ENCODE results near the gene CALML6.
"Not testable (repeated sequence)": the region's sequence is repeated elsewhere in the genome, so short reads cannot be mapped to it uniquely, and the experiment has no call there.

The CALML6 gene, protein sequence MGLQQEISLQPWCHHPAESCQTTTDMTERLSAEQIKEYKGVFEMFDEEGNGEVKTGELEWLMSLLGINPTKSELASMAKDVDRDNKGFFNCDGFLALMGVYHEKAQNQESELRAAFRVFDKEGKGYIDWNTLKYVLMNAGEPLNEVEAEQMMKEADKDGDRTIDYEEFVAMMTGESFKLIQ

DNA sequence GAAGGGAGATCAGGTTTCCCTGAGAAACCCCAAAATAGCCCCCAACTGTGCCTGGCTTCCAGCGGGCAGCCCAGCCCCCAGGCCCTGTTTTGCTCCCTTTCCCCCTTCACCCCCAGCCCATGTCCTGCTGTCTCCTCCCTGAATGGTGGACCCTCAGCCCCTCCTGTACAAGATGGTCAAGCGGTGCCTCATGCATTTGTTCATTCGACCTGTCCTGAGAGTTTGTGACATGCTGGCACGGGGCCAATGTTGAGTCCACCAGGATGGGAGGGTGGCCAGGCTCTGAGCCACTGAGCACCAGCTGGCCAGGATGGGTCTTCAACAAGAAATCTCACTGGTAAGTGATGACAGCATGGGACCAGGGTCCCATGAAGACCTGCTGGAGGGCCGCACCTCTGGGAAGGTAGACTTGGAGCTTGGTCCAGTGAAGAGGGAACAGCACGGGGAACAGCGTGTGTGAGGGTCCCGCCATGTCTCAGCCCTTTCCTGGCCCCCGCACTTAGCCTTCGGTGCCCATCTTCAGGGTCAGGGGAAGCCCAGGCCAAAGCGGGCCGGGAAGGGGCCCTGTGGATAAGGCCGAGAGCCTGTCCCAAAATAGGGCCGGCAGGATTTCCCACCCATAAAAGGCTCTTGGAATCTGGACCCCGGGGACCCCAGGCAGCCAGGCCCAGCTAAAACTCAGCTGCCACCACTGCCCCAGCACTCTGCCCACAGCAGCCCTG, at the start of gene CALML6:
CALML6 (plus strand) TSS at position 290 of the 722 bp plus-strand sequence; CDS start at position 311, 21 bp downstream.
- DNase-seq, result no peak

DNA sequence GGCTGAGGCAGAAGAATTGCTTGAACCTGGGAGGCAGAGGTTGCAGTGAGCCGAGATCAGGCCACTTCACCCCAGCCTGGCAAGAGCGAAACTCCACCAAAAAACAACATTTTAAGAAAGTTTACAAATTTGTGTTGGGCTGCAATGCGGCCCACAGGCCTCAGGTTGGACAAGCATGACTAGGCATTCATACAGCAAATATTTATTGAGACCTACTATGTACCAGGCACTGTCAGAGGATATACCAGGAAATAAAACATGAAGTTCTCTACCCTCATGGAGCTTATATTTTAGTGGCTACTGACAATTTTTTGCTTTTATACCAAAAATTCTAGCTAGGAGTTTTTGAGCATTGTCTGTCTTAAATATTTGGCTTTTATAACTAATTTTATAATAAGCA, 47.9 kb upstream of the CALML6 start:
- DNase-seq, result no peak

DNA sequence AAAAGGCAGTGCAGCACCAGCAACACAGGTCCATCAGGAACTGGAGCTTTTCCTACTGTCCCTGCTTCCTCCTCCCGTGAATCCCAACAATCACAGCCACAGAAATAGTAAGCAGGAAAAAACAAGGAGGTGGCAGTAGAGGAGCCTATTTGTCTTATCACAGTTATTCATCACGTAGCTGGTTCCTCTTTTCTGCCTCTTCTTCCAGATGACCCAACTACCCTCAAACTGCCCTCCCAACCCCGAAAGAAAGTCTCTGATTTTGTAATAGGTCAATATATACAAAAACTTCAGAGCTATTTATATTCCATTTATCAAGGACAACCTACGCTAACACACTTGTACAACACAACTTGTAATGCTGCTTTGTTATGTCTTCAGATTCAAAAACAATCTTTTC, 45.6 kb upstream of the CALML6 start:
- no peak for DNase-seq

DNA sequence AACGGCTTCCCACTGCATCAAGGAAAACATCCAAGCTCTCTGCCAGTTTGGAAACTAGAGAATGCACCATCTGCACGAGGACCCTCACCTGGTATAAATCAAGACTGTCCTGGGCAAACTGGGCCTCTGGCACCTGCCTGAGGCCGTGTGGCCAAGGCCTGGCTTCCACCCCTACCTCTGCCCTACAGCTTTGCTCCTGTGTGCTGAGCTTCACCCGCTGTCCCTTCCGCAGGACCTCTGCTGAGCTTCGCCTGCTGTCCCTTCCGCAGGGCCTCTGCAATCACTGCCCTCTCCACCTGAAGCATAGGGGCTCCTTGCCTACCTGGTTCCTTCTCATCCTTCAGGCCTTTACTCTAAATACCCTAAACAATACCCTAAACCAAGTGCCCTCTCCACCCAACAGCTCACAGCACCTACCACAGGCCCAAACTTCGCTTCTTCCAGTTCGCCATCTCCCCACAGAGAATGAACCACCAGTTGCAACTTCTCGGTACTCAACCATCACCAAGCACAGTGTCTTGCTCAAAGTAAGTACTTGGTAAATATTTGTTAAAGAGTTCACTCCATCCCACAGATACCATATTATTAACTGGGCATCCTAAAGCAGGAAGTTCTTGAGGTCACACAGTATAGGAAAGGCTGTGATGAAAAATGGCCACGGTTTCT, 42.6 kb upstream of the CALML6 start:
- DNase-seq, result no peak

DNA sequence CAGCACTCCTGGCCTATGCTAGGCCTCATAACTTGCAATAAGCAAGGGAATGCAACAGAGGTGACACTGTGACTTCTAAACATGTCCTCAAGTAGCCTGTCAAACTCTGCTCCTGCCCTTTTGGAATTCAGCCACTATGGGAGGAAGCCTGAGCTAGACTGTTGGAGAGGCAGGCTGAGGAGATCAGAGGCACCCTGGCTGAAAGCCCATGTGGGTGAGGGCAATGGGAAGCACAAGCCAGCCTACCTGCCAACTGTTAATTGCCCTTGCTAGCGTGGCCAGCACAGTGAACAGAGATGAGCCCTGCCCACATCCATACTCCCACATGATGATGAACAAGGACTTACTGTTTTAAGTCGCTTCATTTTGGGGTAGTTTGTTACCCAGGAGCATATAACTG, 41.9 kb upstream of the CALML6 start:
- DNase-seq, result no peak

DNA sequence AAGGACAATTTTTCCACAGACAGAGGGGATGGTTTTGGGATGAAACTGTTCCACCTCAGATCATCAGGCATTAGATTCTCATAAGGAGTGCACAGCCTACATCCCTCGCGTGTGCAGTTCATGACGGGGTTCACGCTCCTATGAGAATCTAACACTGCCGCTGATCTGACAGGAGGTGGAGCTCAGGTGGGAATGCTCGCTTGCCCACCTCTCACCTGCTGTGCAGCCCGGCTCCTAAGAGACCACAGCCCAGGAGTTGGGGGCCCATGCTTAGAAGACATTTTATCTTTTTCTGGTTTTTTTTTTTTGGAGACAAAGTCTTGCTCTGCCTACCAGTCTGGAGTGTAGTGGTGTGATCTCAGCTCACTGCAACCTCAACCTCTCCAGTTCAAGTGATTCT, 40.2 kb upstream of the CALML6 start:
- DNase-seq, result no peak

DNA sequence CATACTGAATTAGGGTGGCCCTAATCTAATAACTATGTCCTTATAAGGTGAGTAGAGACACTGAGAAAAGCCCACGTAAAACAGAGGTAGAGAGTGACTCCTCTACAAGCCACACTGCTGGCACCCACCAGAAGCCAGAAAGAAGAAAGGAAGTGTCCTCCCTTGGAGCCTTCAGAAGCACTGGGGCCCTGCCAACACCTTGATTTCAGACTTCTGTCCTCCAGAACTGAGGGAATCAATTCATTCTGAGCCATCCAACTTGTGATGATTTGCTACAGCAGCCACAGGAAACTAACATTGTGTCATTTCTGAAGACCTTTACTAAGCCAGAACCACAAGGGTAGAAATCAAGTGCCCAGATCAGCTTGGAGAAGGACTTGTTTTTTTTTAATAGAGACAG, 39.1 kb upstream of the CALML6 start:
- no peak for DNase-seq

DNA sequence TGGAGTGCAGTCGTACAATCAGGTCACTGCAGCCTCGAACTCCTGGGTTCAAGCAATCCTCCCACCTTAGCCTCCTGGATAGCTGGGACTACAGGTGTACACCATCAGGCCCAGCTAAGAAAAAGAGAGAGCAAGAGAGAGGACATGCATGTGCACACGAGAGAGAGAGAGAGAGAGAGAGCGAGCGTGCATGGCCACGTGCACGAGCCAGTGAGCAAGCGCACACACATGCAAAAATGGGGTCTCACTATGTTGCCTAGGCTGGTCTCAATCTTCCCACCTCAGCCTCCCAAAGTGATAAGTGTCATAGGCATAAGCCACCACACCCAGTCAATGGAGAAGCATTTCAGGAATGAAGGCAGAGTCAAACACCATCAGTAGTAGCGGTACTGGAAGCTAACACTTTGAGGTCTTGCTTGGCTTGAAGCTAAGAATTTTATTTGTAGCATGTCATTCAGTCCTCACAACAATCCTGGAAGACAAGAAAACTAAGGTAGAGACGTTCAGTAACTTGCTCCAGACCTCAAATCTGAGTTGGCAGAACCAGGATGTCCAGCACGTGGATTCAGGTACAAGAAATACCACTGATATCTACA, 38.6 kb upstream of the CALML6 start:
- no peak for DNase-seq

DNA sequence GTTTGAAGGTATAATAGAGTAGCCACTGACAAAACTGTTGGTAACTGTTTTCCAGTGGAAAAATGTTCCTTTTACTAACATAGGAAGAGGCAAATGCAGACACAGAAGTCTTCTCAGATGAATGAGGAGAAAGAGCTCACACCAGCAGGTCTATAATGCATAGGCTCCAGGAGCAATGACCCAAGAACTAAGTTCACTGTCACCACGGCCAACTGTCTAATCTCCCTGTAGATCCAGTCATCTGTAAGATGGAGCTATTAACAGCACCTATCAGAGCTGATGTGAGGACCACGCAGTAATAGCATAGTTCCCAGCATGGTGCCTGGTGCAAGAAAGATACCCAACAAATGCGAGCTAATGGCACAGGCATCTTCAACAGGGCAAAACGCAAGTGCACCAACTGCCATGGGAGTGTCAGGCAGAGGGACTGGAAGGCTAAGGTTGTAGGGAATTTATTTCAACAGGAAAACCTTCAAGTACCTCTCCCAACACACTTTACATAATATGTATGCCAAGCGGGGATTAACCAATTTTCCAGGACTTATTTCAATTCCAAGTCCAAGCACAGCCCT, 37.1 kb upstream of the CALML6 start:
- no peak for DNase-seq

DNA sequence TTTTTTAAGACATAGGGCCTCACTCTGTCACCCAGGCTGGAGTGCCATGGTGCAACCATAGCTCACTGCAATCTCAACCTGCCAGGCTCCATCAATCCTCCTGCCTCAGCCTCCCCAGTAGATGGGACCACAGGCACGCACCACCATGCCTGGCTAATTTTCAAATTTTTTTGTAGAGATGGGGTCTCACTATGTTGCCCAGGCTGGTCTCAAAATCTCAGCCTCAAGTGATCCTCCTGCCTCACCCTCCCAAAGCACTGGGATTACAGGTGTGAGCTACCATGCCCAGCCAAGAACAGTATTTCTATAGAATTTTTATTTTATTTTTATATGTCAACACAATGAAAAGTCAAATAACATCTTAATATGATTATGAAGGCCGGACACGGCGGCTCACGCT, 35.1 kb upstream of the CALML6 start:
- DNase-seq, result no peak

DNA sequence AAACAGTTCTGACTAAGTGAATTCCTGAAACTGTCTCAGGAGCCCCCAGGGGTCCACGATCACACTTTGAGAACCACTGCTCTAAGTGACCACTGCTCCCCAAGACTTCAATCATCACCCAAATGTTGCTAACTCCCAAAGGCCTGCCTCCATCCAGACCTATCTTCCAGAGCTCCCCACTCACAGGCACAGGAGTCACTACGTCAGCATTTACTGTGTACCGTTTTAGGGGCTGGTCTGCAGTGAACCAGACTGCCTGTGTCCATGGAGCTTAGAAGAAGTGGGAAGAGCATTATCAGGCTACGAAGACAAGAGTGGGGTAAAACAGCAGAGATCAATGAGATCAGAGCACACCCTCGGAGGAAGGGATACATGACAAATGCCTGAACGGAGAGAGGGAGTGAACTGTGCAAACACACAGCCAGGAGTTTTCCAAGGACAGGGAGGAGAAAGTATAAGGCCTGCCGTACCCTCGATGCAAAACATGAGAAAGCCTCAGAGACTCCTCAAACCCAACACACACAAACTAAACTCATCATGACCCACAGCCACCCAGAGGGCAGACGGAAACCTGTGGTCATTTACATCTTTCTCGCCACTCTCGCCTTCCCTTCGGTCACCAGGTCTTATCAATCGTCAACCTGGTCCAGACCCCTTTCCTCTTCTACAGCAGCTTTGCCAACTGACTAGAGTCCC, 34.3 kb upstream of the CALML6 start:
- DNase-seq, result no peak

DNA sequence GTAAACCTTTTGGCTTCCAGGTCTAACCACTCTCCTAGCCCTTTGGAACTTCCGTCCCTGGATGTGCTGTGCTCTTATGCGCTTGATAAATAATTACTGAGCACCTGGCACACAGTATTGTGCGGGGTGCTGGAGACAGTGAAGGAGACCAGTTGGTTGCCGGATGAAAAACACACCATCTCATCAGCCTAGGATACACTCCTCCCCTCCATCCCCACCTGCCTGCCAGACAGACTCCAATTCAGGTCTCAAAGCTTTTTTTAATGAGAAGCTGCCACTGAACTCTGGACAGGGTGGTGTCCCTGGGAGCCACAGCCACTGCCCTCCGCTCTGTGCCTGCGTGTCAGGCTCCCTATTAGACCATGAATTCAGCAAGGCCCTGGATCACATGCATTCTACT, 33.3 kb upstream of the CALML6 start:
- no peak for DNase-seq

DNA sequence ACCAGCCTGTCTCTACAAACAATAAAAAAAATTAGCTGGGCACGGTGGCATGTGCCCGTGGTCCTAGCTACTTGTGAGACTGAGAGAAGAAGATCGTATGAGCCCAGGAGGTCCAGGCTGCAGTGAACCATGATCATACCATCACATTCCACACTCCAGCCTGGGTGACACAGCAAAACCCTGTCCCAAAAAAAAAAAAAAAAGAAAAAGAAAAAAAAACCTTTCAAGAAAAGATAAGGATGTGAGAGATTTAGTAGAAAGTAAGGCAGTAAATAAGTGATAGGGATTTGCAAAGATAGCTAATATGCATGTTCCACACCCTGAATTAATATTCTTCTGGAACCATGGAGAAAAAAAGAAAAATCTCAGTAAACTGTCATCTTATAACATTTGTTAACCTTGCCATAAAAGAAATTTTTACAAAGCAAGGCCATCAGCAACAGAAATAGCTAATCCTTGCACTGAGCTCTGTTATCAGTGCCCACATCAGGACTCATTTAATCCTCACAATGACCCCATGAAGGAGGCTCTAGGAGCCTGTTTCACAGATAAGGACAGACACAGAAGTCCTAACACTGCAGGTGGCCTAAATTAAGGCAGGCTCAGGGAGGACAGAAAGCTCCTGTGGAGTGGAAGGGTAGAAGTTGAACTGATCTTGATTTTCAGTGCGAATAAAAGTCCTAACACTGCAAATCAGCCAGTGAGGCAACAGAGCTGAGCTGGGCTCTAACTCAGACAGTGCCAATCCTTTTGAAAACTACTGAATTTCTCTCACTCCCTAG, 31.8 kb upstream of the CALML6 start:
- no peak for DNase-seq

DNA sequence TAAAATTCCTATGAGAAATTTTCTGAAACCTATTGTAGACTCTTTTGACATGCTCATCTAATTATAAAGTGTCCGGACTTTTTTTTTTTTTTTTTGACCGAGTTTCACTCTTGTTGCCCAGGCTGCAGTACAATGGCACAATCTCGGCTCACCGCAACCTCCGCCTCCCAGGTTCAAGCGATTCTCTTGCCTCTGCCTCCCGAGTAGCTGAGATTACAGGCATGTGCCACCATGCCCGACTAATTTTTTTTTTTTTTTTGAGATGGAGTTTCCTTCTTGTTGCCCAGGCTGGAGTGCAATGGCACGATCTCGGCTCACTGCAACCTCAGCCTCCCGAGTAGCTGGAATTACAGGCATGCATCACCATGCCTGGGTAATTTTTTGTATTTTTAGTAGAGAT, 31.2 kb upstream of the CALML6 start:
- DNase-seq, result not testable (repeated sequence)

DNA sequence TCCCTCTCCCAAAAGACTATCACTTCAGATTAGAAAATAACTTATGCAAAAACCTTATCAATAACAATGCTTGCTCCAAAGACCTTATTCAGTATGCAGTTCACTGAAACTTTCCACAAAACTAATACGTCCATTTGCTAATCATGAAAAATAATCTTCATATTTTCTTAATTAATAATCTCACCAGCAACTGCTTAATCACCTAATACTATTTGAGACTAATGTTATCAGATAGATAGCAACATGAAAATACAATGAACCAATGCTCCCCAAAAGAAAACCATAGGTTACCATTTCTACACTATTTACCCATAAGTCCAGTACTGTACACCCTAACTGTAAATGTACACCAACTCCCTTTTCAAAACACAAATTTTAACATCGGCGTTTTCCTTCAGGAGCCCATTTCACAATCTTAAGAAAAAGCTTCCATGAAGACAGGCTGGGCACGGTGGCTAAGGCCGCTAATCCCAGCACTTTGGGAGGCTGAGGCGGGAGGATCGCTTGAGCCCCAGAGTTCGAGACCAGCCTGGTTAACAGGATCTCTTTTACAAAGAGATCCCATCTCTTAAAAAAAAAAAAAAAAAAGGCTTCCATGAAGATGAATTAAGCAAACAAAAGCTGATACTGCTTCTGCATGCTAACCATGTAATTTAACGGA, 25.8 kb upstream of the CALML6 start:
- DNase-seq, result no peak

DNA sequence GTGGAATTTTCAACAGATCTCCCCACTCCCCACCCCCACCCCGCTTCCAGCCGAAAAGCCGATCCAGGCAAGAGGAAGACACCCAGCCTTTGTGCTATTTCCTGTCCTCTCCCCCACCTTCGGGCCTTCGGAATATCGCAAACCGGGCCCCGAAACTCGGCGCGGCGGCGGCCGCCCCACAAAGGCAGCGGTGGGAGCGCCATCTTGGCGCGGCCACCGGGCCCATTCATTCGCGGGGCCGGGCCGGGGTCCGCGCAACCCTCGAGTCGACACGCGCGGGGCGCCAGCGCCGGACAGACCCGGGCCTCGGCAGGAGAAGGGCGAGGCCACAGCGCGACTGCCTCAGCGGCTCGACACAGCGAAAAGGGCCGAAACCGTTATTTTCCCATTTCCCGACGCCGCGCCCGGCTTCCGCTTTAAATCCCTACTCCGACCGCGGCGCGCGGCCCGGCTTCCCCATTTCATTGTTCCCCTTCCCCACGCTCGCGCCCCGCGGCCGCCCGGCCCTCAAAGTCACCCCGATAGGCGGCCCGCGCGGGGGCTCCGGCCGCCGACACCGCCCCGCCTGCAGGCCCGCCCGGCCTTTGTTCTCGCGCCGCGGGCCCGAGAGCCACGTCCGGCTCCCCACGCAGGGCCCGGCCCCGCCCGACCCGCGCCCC, 25.1 kb upstream of the CALML6 start:
- DNase-seq, result no peak

DNA sequence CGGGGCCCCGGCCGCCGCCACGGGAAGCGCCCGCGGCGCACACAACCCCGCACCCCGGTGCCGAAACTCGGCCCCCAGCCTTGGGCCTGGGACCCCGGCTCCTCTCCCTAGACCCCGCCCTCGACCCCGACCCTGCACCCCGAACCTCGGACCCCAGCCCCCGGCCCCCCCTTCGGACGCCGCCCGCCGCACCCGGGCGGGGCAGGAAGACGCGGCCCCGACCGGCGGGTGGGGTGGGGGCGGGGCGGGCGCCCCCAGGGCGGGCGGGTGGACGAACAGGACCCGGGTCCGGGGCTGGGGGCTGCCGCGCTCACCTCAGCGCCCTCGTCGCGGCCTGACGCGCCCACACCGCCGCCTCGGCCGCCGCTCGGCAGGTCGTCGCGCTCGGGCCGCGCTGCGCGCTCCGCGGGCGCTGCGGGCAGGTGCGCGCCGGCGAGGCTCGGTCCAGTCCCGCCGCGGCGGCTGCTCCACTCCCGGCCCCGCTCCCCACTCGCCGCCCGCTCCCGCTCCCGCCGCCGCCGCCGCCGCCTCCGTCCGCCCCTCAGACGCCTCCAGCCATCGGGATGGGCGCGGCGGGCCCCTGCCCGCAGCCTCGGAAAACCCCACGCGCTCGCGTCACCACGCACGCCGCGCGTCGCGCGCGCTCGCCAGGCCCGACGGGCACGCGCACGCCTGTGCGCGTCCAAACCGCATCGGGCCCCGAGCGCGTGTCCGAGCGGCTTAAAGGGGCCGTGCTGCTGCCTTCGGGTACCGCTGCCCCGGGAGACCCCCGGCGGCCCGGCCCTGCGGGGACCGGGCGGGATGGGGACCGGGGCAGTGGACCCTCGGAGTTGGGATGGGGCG, 24.3 kb upstream of the CALML6 start, which contains the start of gene GNB1:
GNB1 (minus strand) TSS at position 582 of the 843 bp plus-strand sequence. CDS start 65,634 bp downstream, outside the sequence.
- DNase-seq, result peak; percentile 68

DNA sequence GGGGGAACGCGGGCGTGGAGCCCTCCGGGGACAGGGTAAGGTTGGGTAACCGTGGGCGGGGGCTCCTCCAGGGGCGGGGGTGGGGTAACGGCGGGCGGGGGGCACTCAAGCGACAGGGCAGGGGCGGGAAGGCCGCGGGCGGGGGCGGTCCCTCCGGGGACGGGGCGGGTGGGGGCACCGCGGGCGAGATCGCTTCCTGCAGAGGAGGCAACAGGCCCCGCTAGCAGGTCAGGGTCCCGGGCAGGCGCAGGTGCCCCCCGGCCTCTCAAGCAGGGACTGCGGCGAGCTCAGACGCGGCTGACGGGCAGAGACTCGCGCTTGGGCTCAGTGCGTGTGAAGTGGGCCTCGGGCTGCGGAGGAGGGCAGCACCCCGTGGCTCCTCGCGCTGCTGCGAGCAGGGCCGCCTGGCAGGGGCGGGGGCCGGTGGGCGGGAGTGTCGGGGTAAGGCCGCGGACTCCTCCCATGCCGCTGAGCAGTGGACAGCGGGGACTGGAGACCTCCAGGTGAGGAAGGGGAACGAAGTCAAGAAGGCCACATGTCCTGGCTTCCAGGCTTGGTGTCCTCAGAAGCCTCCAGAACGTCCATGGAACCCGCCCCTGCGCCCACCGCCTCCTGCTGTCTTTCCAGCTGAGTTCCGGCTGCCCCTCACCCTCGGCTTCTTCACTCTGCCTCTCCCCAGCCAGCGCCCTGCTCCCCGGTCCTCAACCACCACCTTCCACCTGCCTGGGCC, 23.5 kb upstream of the CALML6 start:
- DNase-seq, result no peak

Data from GOT3 (cell line).